Measurements from ENCODE around the gene IRGQ.

The IRGQ gene

GRCh38 chr19:43595999-43596841, at the start of gene IRGQ, which contains the start of gene ZNF576 (continued):
- TF ChIP-seq ZBTB26 (tag by site-specific recombination; optimal IDR thresholded peaks at IDR 0.05) (peak; percentile 57), ZNF692 (tag by site-specific recombination; IDR thresholded peaks at IDR 0.05) (peak; percentile 89), MZF1 (tag by site-specific recombination; IDR thresholded peaks at IDR 0.05; ENCODE audit: borderline replicate concordance) (0 out of 2 replicates have a peak, but pooled peaks have one; percentile 18), ZNF426 (tag by site-specific recombination; IDR thresholded peaks at IDR 0.05) (no peak), ZNF549 (tag by site-specific recombination; IDR thresholded peaks at IDR 0.05) (no peak), ZNF704 (tag by site-specific recombination; IDR thresholded peaks at IDR 0.05) (no peak), ZSCAN23 (tag by site-specific recombination; IDR thresholded peaks at IDR 0.05) (peak; percentile 61; the same call in 1 of the 2 replicates), REST (tag by site-specific recombination; IDR thresholded peaks at IDR 0.05) (peak; percentile 62), ZNF510 (tag by site-specific recombination; IDR thresholded peaks at IDR 0.05; ENCODE audit: insufficient replicate concordance) (no peak), SP2 (tag by site-specific recombination; IDR thresholded peaks at IDR 0.05) (peak; percentile 77), BCL11B (tag by site-specific recombination; IDR thresholded peaks at IDR 0.05; ENCODE audit: low read depth) (no peak), KLF17 (tag by site-specific recombination; IDR thresholded peaks at IDR 0.05) (peak; percentile 96), HIC1 (tag by site-specific recombination; IDR thresholded peaks at IDR 0.05) (no peak), ZNF335 (tag by site-specific recombination; conservative IDR thresholded peaks at IDR 0.05) (peak; percentile 100), KLF10 (tag by site-specific recombination; IDR thresholded peaks at IDR 0.05) (peak; percentile 100), ZNF26 (tag by site-specific recombination; IDR thresholded peaks at IDR 0.05) (no peak), ZNF658 (tag by site-specific recombination; IDR thresholded peaks at IDR 0.05) (no peak), SP7 (tag by site-specific recombination; IDR thresholded peaks at IDR 0.05) (peak; percentile 93), ZSCAN30 (tag by site-specific recombination; IDR thresholded peaks at IDR 0.05) (peak; percentile 97), ZNF626 (tag by site-specific recombination; IDR thresholded peaks at IDR 0.05) (no peak), GFI1B (tag by site-specific recombination; IDR thresholded peaks at IDR 0.05) (peak; percentile 22; the same call in 1 of the 2 replicates), ZNF433 (tag by site-specific recombination; IDR thresholded peaks at IDR 0.05; ENCODE audit: low read depth) (no peak), PBX3 (CRISPR knock-in tag; IDR thresholded peaks at IDR 0.05) (no peak), MYNN (tag by site-specific recombination; IDR thresholded peaks at IDR 0.05; ENCODE audit: borderline replicate concordance) (no peak)
